HS-27A (cell line): ENCODE measurements around the gene GID4.

Source experiments
- DNase-seq: peaks from one replicate; pipeline ENCODE4 v3.0.0-alpha.2; 2012; ENCODE audit warnings: low read depth, missing footprints

GID4 gene

DNA sequence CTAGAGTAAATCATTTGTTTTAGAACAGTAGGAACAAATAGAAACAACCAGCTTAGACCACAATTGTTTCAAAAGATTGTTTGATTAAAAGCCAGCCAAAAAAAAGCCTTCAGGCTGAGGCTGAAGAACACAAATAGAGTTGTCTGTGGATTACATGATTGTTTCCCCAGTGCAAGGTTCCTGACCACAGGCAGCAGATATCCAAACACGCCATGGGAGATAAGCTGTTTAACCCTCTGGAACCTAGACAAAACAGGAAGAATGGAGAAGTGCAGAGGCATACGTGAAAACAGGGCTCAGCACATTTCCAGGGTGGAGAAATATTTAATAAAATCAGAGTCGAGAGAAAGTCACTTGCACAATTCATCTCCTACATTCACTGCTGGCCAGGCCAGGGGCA lies 21.2 kb upstream of the GID4 start:
- no peak for DNase-seq

DNA sequence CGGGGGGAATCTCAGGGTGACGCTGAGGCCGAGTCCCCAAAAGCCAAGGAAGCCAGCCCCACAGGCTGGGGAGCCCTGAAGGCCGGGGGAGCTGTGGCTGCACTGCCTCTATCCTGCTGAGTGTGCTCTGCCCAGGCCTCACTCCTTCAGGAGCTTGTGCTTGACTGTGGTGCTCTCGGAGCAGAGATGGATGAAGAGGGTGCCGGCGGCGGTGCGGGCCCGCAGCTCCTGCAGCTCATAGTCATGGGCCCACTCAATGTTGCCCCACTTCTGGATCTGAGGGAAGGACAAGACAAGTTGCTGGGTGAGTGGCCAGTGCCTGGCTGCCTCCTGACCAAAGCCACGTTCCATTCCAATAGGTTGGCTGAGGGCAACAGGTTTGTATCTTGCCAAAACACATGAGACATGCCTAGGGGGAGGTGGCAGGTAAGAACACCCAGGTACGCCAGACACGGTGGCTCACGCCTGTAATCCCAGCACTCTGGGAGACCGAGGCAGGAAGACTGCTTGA lies 20.7 kb upstream of the GID4 start:
- DNase-seq: no peak

GRCh38 chr17:18019838-18020154 lies 19.4 kb upstream of the GID4 start:
- no peak for DNase-seq

- no peak for DNase-seq
These were observed 18.2 kb upstream of the GID4 start for GRCh38 chr17:18020971-18021370.

DNA sequence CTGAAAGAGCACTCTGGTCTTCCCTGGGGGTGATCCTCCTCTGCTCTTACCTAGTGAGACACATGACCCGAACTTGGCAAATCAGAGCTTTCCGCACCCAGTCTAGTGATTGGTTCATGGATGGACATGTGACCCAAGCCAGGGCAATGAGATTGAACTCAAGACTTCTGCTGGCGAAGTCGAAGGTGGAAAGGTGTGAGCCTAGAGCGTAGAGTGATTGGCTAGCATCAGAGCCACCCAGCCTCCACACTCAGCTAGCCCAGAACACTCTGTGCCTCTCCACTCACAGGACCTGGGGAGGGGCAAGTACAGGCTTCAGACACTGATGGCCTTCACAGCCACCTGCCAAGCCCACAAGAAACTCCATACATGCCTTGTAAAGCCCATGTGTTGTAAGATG lies 17.8 kb upstream of the GID4 start:
- no peak for DNase-seq

DNA sequence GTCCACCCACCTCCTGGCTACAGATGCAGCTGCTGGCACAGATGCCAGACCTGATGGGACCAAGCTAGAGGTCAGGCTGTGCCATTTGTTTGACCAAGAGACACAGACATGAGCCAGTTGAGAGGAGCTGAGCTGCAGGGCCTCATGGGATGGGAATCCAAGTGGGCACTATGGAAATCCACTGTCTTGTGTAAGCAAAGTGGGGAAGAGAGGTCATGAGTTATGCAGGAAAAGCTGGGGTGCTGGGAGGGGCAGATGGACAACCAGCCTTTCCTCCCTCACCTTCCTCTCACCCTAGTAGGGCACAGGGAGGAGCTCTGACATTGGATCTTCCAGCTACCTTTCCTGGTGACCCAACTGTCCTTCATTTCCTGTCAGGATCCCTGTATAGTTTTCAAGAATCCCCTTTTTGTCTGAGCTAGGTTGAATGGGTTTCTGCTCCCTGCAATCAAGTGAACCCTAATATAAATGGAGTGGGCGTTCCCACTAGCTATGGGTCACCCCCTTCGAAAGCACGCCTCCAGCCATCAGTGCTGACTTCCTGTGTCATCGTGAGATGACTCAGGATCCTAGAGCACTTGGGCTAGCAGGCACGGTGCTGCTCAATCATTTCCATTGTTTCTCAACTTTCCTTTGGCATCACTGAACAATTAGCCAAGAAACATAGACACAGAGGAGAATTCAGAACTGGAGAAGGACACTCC lies 13.8 kb upstream of the GID4 start:
- DNase-seq: no peak

- no peak for DNase-seq
These were observed 13.0 kb upstream of the GID4 start for GRCh38 chr17:18025945-18026776.

GRCh38 chr17:18027280-18027679 lies 11.9 kb upstream of the GID4 start:
- no peak for DNase-seq

GRCh38 chr17:18028114-18028951 lies 10.9 kb upstream of the GID4 start:
- no peak for DNase-seq

GRCh38 chr17:18028952-18029540 lies 10.2 kb upstream of the GID4 start:
- DNase-seq: no peak

GRCh38 chr17:18031955-18032354 lies 7.3 kb upstream of the GID4 start:
- no peak for DNase-seq

GRCh38 chr17:18033442-18034099 lies 5.6 kb upstream of the GID4 start:
- peak; percentile 69 for DNase-seq

DNA sequence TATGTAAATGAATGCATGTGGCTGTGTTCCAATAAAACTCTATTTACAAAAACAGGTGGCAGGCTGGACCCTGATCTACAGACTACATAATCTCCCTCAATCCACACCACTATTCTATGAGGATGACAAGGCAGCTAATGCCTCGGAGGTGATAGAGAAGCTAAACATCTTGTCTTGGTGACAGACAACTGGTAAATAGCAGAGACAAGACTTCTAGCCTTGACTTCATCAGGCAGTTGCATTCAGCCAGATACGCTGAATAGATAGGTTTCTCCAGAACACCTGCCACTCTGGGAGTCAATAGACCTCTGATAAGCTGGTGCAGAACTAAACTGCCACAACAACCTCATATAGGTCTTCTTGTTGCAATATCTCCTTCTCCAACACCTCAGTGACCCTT lies 3.5 kb upstream of the GID4 start:
- DNase-seq: no peak

DNA sequence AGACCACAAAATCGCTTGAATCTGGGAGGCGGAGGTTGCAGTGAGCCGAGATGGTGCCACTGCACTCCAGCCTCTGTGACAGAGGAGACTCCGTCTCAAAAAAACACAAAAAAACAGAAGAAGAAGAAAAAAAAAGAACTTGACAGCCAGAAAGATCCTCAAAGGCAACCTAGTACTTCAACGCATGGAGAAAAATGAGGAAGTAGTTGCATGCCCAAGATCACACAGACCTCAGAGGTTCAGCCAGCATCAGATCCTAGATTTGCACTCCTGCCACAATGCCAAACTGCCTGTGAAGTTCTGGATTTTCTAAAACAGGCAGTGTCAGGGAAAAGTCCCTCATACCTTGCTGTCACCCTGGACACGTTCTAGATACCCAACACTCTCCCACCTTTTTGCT lies 1.7 kb upstream of the GID4 start:
- no peak for DNase-seq

GRCh38 chr17:18038149-18038850 lies 908 bp upstream of the GID4 start:
- DNase-seq: no peak

DNA sequence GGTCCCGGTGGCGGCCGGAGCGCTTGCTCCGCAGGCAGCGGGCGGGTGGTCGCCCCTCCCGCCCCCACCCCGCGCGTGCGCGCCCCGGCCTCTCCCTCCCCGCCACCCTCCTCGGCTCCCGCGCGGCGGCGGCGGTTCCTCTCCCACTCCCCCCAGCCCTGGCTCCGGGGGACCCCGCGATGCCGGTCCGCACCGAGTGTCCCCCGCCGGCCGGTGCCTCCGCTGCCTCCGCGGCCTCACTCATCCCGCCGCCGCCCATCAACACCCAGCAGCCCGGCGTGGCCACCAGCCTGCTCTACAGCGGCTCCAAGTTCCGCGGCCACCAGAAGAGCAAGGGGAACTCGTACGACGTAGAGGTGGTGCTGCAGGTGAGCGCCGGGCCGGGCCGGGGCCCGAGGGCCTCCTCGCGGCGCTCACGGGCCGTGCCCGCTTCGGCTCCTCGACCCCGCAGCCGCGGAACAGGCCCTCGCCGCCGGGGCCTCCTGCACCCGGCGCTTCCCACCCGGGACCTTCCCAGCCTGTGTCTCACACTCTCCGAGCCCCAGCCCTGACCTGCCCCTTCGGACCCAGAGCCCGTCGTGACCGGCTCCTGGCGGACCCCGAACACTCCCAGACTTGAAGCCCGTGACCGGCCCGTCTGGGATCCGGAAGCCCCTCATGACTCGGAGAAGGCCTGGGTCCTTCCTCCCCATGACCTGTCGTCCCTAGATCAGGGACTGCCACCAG lies 490 bp downstream of the GID4 start:
- no peak for DNase-seq

GRCh38 chr17:18040261-18040858 lies 1.2 kb downstream of the GID4 start:
- DNase-seq: no peak

DNA sequence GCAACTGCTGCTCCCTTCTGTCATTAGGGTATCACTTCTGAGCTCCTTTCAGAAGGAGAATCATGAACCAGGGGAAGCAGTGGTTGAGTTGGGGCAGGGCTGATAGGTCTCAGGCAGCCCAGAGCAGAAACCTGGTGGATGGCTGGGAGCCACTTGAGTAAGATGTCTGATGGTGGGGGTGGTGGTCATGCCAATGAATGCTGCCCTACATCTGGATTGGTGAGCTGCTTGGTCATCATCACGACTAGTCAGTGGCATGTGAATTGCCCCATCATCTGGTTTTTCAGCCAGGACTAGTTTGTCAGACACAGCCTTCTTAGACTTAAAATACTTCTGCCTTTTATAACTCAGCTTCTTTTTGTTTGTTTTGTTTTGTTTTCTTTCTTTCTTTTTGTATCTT lies 2.6 kb downstream of the GID4 start:
- DNase-seq: no peak

- DNase-seq: no peak
These were observed 3.8 kb downstream of the GID4 start for GRCh38 chr17:18042983-18043382.

DNA sequence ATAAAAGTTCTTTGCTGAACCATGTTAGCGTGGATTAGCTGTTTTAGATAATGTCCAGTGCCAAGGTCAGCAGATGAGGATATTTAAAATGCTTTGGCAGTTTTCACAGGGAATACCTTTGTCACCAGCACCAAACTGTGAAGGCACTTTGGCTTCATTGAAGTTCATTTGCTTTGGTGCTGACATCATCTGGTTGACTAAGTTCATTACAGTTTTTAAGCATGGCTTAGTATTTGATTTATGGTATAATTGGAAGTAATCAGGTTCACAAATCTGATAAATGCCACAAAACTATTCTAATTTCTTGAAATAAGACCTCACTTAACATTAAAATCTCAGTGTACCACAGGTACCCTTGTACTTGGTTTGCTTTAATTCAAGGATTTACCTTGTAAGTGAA lies 4.3 kb downstream of the GID4 start:
- no peak for DNase-seq
